SH-SY5Y (cell line): ENCODE results near the gene KIF4B.

ENCODE experiments used
- GATA2 ChIP-seq: IDR thresholded peaks from 2 replicates; pipeline ENCODE4 v1.6.1; 2011; ENCODE audit warnings: mild to moderate bottlenecking, low read depth, low read length
- GATA3 ChIP-seq: IDR thresholded peaks from 2 replicates; pipeline ENCODE4 v1.6.1; 2011; ENCODE audit warnings: low read depth, mild to moderate bottlenecking, low read length, moderate library complexity

DNA sequence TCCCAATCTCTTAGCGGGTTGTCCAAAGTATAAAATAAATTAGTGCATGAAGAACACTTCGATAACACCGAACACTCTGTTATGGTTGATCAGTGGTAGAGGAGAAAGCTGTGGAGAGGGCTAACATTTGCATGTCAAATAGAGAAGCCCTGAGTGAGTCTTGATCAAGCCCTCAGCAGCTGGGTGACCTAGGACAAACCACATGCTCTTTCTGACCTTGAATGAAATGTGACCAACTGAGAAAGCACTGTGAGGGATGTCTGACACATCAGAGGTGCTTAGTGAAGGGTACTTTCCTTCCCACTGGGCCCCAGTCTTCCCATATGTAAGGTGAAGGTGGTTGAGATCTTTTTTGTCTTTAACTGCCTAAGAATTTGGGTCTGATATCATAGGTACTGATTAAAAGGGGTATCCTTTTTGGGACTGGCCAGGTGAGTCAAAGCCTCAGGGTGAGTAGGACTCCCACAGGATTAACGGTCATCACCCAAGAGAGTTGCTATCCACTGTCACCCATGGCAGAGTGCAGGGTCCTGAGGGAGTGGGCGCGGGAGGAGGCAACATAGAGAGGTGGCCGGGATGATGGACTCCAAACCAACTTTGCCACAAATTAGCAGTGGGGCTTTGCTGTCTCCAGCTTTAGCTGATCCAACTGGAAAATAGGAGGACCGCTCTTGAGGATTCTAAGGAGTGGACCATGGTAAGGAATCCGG is 53.5 kb downstream of the KIF4B start:
- no peak for TF ChIP-seq GATA2
- no peak for TF ChIP-seq GATA3
